HG03095 (cell line): ENCODE data around the gene ZFR.

Experiments used
- ATAC-seq: cut with Tn5 transposase; IDR thresholded peaks from one replicate; pipeline ENCODE4 v1.9.1; 2021; ENCODE audit warnings: moderate library complexity; ENCODE audit not compliant: unreplicated experiment

The ZFR gene

GRCh38 chr5:32363030-32363429, 81.5 kb downstream of the ZFR start:
- no peak for ATAC-seq

GRCh38 chr5:32362527-32362926, 82.0 kb downstream of the ZFR start:
- no peak for ATAC-seq

- no peak for ATAC-seq
Observed at GRCh38 chr5:32360906-32361305, 83.6 kb downstream of the ZFR start.

- no peak for ATAC-seq
Observed at GRCh38 chr5:32358611-32359010, 85.9 kb downstream of the ZFR start.

- no peak for ATAC-seq
Observed at GRCh38 chr5:32357658-32358057, 86.9 kb downstream of the ZFR start.

- ATAC-seq: no peak
Observed at GRCh38 chr5:32355686-32356085, 88.9 kb downstream of the ZFR start.

GRCh38 chr5:32353420-32353819, 91.1 kb downstream of the ZFR start:
- ATAC-seq: no peak

- ATAC-seq: no peak
Observed at GRCh38 chr5:32352685-32353084, 91.9 kb downstream of the ZFR start.

GRCh38 chr5:32346869-32347268, 97.7 kb downstream of the ZFR start:
- no peak for ATAC-seq

GRCh38 chr5:32343058-32343672, 101.4 kb downstream of the ZFR start:
- no peak for ATAC-seq

- no peak for ATAC-seq
Observed at GRCh38 chr5:32342656-32343055, 101.9 kb downstream of the ZFR start.

GRCh38 chr5:32339878-32340277, 104.7 kb downstream of the ZFR start:
- ATAC-seq: no peak

GRCh38 chr5:32339198-32339597, 105.3 kb downstream of the ZFR start:
- no peak for ATAC-seq

GRCh38 chr5:32332966-32333365, 111.6 kb downstream of the ZFR start:
- ATAC-seq: no peak

- ATAC-seq: no peak
Observed at GRCh38 chr5:32332361-32332760, 112.2 kb downstream of the ZFR start.

- ATAC-seq: no peak
Observed at GRCh38 chr5:32331935-32332274, 112.6 kb downstream of the ZFR start.

GRCh38 chr5:32331217-32331934, 113.2 kb downstream of the ZFR start:
- no peak for ATAC-seq

- no peak for ATAC-seq
Observed at GRCh38 chr5:32330126-32330971, 114.2 kb downstream of the ZFR start.

- ATAC-seq: peak; percentile 80
Observed at GRCh38 chr5:32329395-32329834, 115.1 kb downstream of the ZFR start.

- ATAC-seq: no peak
Observed at GRCh38 chr5:32326216-32326772, 118.2 kb downstream of the ZFR start.

GRCh38 chr5:32325616-32326015, 118.9 kb downstream of the ZFR start:
- ATAC-seq: no peak

GRCh38 chr5:32325062-32325461, 119.5 kb downstream of the ZFR start:
- ATAC-seq: peak; percentile 67
